ENCODE measurements around the gene ARHGEF7.

GRCh38 chr13:111116856-111117255 lies 1.7 kb downstream of the ARHGEF7 start:
- TF ChIP-seq CTCF (IDR thresholded peaks at IDR 0.05) (no peak), POLR2A (IDR thresholded peaks at IDR 0.05) (no peak), POLR2AphosphoS5 (IDR thresholded peaks at IDR 0.05; ENCODE audit: insufficient read depth in 1 of 2, low read depth in 1 of 2) (no peak)

Measured in vagina (tissue), 2 donors.